Measurements from ENCODE around the gene RGS21. TPM values are rescaled to one million over a fixed set of nuclear protein-coding genes. Genes with fewer than 3 reads are reported as not detected.

RGS21 gene
- total RNA-seq, 1 donor from 2014 or later = not detected

Other genes starting within 250 kb of the RGS21 start
- gene RGS18, start 158.5 kb upstream of the RGS21 start, total RNA-seq = 0.71 TPM

Measured in left ventricle myocardium inferior (tissue), 1 donor.